RKO (cell line): ENCODE measurements around the gene PDK3.
A peak's percentile ranks its signal among the peaks of the same experiment; 100 is the strongest.

Experiments
- DNase-seq: peaks from one replicate; pipeline ENCODE4 v3.0.0-alpha.2; 2016; ENCODE audit warnings: low spot score

PDK3 gene

DNA sequence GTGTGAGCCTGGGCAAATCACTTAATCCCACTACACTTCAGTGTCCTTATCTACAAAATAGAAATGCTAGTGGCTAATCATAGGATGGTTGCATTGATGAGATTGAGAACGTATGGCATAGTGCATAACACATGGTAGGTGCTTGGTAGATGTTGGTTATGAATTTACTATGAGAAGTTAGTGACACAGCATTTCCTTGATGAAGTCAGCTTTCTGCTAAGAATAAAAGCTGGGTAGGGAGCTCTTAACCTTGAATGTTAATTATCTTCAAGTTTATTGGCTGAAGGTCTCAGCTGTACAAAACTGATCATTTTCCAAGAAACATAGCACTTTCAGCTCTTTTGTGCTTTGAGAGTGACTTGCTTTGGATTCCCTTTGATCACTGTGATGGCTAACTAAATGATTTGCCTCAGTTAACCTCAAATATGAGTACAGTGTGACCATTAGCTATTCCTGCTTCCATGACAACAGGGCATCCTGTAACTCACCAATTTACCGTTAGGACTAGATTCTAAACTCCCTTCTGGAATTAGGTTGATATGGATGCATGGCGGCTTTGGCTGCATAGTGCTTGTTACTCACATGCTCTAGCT is 17.8 kb downstream of the PDK3 start:
- DNase-seq, result no peak

DNA sequence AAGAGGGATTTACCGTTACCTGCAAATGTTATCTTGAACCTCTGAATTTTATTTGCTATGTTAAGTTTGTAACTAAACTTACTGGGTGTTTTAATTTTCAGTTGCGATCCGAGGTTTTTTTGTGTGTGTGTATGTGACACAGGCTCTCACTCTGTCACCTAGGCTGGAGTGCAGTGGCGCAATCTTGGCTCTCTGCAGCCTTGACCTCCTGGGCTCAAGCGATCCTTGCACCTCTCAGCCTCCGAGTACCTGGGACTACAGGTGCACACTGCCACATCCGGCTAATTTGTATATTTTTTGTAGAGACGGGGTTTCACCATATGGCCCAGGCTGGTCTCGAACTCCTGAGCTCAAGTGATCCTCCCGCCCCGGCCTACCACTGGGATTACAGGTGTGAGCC is 18.5 kb downstream of the PDK3 start:
- no peak for DNase-seq

DNA sequence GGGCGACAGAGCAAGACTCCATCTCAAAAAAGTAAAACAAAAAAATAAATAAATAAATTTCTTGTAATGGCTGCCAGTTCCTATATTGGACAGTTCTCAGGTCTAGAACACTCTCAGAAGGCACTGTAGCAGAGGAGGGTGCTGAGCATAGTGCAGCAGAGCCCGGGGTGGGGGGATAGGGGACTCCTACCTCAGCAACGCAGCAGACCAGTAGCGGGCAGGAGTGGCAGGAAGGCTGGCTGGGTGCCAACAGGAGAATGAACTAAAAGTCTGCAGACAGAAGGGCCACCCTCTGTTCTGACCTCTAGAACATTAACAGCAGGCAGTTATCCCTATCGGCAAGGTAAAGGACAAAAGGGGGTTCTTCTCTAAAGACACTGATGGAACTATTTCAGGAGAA is 20.2 kb downstream of the PDK3 start:
- DNase-seq, result no peak

DNA sequence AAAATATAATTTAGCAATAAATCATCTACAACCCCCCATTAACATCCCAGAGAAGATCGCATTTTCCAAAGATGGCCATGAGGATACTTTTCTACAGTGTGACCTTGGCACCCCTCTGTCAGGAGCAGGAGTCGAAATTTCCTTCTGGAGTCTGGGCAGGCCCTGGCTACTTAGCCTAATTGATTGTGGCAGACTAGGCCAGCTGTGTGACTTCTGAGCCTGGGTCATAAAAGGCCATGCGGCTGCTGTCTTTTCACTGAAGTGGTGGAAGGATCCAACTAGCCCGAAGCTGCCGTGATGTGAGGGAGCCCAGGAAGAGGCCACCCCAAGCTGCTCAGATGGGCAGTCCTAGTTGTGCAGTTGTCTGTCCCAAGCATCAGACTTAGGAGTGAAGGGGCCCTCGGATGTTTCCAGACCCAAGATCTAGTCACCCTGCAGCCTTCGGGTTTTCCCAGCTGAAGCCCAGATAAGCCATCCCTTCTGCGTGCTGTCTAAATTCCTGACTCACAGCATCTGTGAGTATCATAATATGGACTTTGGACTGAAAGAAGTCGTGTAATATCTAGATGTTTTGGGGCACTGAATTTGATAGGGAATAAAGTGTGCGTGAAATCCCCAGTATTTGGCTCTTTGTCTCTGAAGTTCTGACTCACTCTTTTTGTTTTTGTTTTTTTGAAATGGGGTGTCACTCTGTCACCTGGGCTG is 21.0 kb downstream of the PDK3 start:
- DNase-seq, result peak; percentile 26

DNA sequence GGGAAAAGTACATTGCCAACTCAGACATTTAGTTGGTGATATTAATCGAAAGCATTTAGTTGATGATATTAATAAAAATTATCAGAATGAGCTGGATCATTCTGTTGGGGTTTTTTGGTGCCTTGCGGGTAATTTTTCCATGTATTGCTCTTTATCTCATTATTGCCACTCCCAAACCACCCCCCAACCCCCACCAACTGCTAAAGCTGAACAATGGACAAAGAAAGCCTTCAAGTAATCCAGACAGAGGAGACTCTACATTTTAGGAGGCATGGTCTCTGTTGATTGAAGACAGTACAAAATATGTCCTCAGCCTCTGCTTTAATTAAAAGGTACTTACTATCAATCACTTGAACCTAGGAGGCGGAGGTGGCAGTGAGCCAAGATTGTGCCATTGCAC is 22.5 kb downstream of the PDK3 start:
- DNase-seq, result no peak

DNA sequence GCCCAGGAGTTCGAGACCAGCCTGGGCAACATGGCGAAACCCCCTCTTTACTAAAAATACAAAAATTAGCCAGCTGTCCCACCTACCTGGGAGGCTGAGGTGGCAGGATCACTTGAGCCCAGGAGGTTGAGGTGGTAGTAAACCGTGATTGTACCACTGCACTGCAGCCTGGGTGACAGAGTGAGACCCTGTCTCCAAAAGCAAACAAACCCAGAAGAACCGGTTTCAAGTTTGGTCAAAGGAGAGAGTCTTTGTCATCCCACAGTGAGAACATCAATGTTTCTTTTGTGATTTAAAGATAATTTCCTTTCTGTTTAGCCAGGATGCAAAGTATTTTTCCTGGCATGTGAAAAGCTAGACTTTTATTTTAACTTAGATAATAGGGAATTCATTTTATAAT is 26.7 kb downstream of the PDK3 start:
- DNase-seq, result no peak

DNA sequence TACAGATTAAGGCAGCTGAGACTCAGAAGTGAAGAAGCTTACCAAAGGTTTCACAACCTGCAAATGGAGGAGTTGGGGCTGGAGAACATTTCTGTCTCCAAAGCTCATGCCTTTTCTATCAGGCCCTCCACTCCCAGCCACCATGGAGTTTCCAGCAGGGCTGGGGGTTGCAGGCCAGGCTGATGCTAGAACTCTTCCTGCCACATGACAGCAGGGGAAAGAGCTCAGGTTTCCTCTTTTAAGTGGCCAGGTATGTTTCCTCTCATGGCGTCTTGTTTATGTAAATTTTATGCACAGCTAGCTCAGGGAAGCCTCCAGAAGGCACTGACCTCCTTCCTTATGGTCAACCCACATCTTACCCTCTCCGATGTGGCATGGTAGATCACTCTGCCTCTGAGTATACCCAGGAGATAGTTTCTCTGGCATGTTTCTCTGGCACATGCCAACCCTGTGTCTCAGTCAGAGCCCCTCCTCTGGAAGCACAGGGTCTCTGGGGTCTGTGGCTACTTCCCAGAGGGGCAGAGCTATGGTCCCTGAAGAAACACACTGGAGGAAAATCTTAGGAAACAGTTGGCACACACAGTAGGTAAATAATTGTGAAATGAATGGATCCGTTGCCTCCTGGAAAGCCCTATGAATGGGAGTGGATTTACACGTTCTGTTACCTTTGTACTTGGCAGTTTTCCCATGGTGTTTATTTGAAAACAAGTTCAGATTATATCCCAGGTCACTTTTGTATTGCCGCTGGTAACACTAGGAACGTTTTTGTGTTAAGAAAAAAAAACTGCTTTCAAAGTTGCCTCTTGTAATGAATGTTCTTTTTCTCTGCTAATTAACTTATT is 28.9 kb downstream of the PDK3 start:
- no peak for DNase-seq

DNA sequence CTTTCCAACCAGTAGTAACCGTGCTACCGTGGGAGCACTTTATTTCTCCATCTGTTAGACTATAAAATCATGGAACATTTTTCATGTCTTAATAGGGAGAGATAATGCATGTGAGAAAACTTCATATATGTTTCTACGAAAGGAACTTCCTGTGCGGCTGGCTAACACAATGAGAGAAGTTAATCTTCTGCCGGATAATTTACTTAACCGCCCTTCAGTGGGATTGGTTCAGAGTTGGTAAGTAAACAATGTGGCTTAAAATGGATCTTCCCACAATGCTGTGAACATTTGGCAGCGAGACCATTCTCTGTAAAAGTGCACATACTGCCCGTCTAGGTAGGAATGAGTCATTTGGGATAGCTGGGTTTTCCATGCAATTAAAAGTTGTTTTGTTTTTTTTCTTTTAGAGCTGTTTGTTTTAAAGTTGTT is 29.6 kb downstream of the PDK3 start:
- no peak for DNase-seq

DNA sequence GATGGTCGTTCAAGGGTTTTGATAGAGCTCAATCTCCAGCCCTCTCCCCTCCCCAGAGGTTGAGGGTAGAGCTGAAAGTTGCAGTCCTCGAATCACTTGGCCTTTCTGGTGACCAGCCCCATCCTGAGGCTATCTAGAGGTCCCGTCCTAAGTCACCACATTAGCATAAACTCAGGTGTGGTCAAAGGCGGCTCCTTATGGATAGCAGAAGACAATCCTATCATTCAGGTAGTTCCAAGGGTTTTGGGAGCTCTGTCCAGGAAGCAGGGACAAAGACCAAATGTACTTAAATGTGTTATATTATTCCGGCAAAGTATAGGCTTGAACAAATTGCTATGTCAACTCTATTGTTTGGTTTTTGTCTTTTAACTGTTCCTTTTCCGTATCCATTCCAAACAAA is 30.6 kb downstream of the PDK3 start:
- DNase-seq, result no peak

DNA sequence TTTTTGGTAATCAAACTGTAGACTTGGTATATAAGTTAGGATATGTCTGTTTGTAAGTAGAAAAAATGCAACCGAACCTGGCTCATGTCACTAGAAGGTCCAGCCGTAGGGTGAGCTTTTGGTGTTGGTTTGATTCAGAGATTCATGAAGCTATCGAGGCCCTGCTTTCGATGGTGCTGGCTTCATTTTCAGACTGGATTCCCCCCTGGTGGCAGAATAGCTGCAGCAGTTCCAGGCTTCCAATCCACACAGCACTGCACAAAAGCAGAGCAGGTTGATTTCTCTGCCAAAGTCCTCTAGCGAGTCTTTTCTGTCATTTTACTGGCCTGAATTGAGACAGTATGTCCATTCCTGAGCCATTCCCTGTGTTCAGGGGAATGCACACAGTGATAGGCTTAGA is 33.1 kb downstream of the PDK3 start:
- DNase-seq, result peak; percentile 13

DNA sequence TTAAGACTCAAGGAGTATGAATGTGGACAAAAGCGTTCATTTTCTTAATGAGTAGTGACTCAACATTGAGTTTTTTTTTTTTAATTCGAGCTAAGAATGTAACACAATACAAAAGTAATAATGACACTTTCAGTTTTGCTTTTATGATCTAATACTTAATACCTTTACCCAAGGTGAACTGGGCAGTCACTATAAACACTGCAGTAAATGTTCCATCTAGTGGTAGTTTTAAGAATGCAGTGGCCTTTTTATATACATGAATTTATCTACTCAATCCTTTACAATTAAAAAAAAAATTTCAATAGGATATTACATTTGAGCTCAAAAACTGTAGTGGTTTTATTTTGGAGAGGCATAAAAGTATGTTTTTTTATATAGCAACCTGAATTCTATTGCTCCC is 33.9 kb downstream of the PDK3 start:
- peak; percentile 40 for DNase-seq

DNA sequence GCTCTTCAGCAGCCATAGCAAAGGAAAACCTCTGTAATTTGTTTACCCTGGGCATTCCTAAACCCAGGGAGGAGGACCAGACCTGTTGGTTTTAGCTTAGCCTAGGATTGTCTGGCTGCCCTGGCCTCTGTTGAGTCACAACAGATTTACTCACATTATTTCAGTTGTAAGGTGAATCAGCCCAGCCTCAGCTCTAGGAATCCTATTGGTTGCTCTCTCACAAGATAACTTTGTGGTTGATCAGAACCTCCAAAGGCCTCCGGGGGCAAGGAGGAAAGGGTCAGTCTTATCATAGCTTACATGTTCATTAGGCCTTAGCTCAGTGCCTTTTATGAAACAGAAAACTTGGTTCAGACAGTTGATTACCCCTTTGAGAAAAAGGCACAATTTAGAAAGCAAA is 41.0 kb downstream of the PDK3 start:
- peak; percentile 66 for DNase-seq

DNA sequence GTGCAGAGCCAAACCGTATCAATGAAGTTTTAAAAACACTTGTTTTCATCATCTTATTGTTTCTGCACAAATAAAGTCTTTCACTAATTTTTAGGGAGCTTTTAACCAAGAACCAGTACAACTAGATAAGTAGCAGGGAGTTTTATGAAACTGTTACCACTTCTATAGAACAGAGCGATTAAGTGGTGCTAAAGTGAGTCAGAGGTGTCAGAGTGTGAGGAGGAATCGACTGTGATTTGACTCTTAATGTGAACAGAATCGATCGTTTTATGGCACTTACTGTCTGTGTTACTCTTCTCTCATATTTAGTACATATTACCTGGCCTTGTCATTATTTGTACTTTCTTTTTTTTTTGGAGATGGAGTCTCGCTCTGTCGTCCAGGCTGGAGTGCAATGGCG is 43.3 kb downstream of the PDK3 start:
- DNase-seq, result no peak

DNA sequence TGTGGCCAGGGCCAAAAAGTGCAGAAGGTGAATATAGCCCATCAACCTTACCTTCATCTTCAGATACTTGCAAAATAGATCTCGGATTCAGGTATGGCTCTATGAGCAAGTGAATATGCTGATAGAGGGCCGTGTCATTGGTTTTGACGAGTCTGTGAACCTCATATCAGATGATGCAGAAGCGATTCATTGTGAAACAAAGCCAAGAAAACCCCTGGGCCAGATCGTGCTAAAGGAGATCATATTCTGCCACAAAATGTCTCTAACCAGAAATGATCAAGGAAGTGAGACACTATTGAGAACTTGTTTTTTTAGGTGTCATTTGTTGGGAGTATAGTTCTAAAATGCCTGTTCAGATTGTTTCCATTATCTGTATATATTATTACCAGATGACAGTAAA is 48.3 kb downstream of the PDK3 start:
- no peak for DNase-seq

DNA sequence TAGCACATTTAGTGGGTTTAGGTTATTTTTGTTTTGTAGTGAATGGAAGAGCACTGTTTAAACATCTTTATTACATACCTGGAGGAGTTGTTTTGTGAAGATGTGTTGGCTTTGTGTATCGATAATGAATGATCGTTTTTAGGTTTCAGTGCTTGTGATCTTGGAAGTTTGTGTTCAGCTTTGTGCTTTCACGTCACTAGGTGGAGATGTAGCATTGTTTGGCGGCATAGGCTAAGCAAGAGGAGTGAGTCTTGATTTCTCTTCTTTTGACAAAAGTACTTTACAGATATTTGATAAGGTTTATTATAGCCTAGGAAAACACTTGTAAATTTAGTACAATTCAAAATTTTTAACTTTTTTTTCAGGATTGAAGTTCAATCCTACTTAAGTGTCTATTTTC is 50.4 kb downstream of the PDK3 start:
- DNase-seq, result peak; percentile 31

DNA sequence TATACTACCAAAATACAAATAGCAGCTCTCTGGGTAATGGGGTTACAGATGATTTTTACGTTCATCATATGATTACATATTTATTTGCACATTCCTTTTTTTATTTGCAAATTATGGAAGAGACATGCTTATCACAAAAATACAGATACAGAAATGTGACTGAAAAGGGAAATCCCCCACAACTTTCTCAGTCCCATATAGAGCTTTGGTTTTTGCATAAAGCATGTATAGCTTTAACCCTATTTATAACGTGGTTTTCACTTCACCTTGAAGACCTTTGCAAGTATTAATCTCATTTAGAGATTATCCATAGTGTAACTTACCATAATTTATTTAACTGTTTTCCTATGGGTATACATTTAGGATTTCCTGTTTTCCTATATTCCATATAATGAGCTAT is 55.4 kb downstream of the PDK3 start:
- DNase-seq, result no peak

DNA sequence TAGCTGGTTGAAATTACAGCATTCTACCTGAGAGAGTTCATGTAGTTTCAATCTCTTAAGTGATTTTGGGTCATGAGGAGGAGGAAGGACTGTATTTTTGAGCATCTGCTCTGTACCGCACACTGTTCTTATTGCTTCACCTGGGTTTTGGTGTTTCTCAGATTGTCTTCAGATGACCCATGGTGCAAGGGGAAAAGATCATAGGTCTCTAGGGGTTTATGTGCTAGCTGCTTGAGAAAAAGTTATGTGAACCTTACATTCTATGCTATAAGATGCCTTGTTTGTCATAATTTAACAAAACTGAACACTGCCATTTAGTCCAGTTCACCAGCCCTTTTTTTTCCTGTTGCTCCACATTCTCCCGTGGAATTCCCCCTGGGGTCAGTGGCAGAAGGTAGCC is 60.4 kb downstream of the PDK3 start:
- DNase-seq, result no peak

DNA sequence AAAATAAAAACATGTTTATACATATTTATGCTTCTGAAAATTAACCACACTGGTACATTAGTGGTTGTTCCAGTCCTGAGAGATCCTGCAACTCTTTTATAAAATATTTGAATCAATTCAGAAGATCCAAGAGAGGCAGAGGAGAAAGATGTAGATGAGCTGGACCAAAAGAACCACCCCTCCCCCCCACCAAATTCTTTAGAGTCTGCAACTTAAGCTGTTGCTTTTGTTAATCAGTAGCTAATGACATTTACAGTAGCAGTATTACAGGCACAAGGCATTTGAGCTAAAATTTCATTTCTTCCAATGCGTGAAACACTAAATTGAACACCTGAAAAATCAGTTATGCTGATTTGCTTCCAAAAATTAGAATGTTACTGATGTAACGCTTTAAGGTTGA is 61.5 kb downstream of the PDK3 start:
- DNase-seq, result no peak

DNA sequence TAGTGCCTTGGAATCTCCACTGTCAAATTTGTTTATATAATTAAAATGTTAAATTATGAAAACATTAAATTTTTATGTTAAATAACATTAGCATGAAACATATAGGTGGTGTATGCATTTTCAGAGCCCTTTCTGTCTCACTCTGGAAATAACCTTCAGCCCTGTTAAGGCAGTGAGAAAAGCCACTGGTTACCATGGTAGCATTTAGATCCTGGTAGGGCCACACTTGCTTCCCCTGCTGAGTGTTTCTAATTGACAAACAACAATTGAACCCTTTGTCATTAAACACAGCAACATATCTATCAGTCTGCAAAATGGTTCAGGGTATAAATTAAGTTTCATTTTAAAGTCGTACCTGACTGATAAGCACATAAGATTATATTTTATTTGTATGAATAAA is 63.5 kb downstream of the PDK3 start:
- DNase-seq, result no peak

DNA sequence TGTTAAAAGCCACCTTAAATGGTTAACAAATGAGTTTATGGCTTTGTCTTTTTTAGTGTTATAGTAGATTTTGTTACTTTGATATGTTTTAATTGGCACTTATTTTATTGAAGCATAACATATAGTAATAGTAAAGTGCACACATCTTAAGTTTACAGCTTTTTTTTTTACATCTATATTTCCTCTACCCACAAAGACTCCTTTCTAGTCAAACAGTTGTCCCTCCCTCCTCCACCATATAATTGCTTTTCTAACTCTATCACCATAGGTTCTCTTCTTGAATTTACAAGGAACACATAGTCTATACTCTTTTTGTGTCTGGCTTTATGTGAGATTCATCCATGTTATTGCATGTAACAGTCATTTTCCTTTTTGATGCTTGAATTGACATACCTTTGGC is 71.5 kb downstream of the PDK3 start:
- no peak for DNase-seq

DNA sequence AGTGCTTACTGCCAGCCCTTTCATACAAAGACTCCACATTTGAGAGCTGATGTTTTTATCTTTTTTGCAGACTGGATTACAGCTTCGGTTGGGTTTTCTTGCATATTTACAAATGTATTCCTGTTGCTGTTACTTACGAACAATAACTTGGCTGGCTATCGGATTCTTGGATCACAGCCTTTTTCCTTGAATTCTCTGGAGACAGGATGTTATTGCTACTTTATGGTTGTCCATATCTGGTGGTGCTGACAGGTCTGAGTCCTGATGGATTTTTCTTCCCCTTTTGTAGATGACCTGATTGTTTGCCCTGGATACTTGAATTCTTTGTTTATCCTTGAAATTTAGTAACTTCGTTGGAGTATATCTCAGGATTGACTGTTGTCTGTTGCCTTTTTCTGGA is 77.7 kb downstream of the PDK3 start:
- no peak for DNase-seq

DNA sequence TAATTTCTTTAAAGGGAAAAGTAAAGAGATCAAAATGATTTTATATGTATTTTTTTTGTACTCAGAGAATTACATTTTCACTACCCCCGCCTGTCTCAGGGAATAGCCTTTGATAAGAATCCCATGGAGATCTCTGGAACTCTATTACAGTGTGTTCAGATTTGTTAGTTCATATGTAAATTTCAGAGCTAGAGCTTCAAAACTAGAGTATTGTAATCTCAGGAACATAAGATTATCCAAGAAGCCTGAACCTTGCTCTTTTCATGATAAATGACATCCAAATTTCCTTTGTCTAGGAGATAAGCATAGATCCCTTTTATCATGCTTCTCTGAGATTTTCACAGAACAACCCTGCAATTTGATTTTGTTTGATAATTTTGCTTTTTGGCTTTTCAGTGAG is 82.9 kb downstream of the PDK3 start:
- DNase-seq, result no peak

DNA sequence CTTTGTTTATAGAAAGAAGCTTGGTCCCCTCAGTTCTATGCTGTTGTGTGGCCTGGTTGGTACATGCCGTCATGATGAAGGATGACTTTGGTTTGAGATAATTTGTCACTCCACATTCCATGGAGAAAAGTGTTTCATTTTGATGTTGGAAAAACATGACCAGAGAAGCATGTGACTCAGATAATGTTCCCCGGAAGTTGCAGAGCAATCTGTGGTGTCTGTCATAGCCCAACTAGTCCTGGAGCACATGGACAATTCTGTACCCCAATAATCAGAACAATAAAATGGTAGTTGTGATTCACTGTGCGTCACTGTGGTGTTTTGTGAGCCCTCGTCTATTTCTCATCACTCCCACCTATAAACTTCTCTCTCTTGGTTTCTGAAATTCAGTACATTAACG is 85.1 kb downstream of the PDK3 start:
- peak; percentile 51 for DNase-seq
